IMR-90 (cell line): ENCODE measurements around the gene EML6. TPM values are rescaled to one million over a fixed set of nuclear protein-coding genes. Genes with fewer than 3 reads are reported as not detected.

Experiments used
- ATAC-seq: fragments of 200-7000 bp; cut with Tn5 transposase; 2 replicates; pipeline ENCODE4 v1.9.1; 2020; ENCODE audit warnings: low read depth, mild to moderate bottlenecking, moderate library complexity
- BruUV-seq: library from RNA; stranded (reverse); fragments of 400-500 nt; replicated peaks from 2 replicates; lab custom pipeline; 2021; lab: Mats Ljungman, UMichigan
- CTCF ChIA-PET: fragments of 300-600 bp; formaldehyde crosslinking; extraction: SDS; loops from one replicate; lab custom pipeline; 2021; ENCODE audit warnings: antibody characterized with exemption; lab: Yijun Ruan, JAX
- POLR2A ChIA-PET: fragments of 300-600 bp; sonication (Branson Sonifier 250); formaldehyde crosslinking; loops from one replicate; lab custom pipeline; 2022; ENCODE audit warnings: antibody characterized with exemption; ENCODE audit not compliant: unreplicated experiment; lab: Charles Lee
- DNase-seq: peaks from one replicate; pipeline ENCODE4 v3.0.0; 2013
- H2AFZ ChIP-seq: replicated peaks from 2 replicates; pipeline ENCODE3; 2013; ENCODE audit warnings: low read length, mild to moderate bottlenecking; ENCODE audit not compliant: poor library complexity
- H2AK5ac ChIP-seq: 2 replicates; pipeline ENCODE4 v1.6.1; 2013; ENCODE audit warnings: low read depth, low read length, inconsistent platforms
- H2AK9ac ChIP-seq: replicated peaks from 2 replicates; pipeline ENCODE3; 2013; ENCODE audit warnings: mild to moderate bottlenecking, low read depth, low read length, moderate library complexity; ENCODE audit not compliant: poor library complexity
- H2BK120ac ChIP-seq: 2 replicates; pipeline ENCODE4 v1.6.1; 2013; ENCODE audit warnings: low read depth, low read length, inconsistent platforms
- H2BK15ac ChIP-seq: 3 replicates; pipeline ENCODE4 v1.6.1; 2013; ENCODE audit warnings: low read depth, low read length, inconsistent platforms
- H2BK20ac ChIP-seq: 2 replicates; pipeline ENCODE4 v1.6.1; 2013; ENCODE audit warnings: low read depth, mild to moderate bottlenecking, inconsistent platforms, low read length, moderate library complexity
- H2BK5ac ChIP-seq: 2 replicates; pipeline ENCODE4 v1.6.1; 2013; ENCODE audit warnings: mild to moderate bottlenecking, low read depth, low read length, inconsistent platforms; ENCODE audit not compliant: poor library complexity, severe bottlenecking
- H3K14ac ChIP-seq: replicated peaks from 2 replicates; pipeline ENCODE4 v1.6.1; 2013; ENCODE audit warnings: low read depth, low read length, inconsistent platforms
- H3K18ac ChIP-seq: 2 replicates; pipeline ENCODE4 v1.6.1; 2013; ENCODE audit warnings: low read depth, low read length, control low read depth
- H3K23ac ChIP-seq: 2 replicates; pipeline ENCODE4 v1.6.1; 2013; ENCODE audit warnings: low read depth, low read length, inconsistent platforms
- H3K27ac ChIP-seq: 2 replicates; pipeline ENCODE4 v1.5.1; 2013; ENCODE audit warnings: mild to moderate bottlenecking, control low read depth, low read length; ENCODE audit not compliant: insufficient read depth
- H3K27me3 ChIP-seq: 2 replicates; pipeline ENCODE4 v1.6.1; 2013; ENCODE audit warnings: low read length; ENCODE audit not compliant: control insufficient read depth, insufficient read depth
- H3K36me3 ChIP-seq: 2 replicates; pipeline ENCODE4 v1.6.1; 2013; ENCODE audit warnings: low read length, mixed read lengths; ENCODE audit not compliant: control insufficient read depth, insufficient read depth
- H3K4ac ChIP-seq: 2 replicates; pipeline ENCODE4 v1.6.1; 2013; ENCODE audit warnings: low read depth, low read length, inconsistent platforms
- H3K4me1 ChIP-seq: 2 replicates; pipeline ENCODE4 v1.6.1; 2013; ENCODE audit warnings: low read length, mixed read lengths; ENCODE audit not compliant: control insufficient read depth, insufficient read depth
- H3K4me2 ChIP-seq: 2 replicates; pipeline ENCODE4 v1.6.1; 2013; ENCODE audit warnings: low read depth, mild to moderate bottlenecking, control low read depth, low read length, moderate library complexity
- H3K4me3 ChIP-seq: 2 replicates; pipeline ENCODE4 v1.5.1; 2013; ENCODE audit warnings: low read depth, mild to moderate bottlenecking, control low read depth, low read length, moderate library complexity; ENCODE audit not compliant: insufficient read depth
- H3K56ac ChIP-seq: 2 replicates; pipeline ENCODE4 v1.6.1; 2013; ENCODE audit warnings: low read length, inconsistent platforms; ENCODE audit not compliant: insufficient read depth; ENCODE audit errors: extremely low read depth
- H3K79me1 ChIP-seq, 2 experiments: 2 replicates each; pipeline ENCODE4 v1.6.1; 2013; ENCODE audit warnings: low read length in 2 of 2, inconsistent platforms in 1 of 2, low read depth in 1 of 2
- H3K9ac ChIP-seq: 2 replicates; pipeline ENCODE4 v1.6.1; 2013; ENCODE audit warnings: low read depth, low read length, control low read depth
- H3K9me1 ChIP-seq: 2 replicates; pipeline ENCODE4 v1.6.1; 2013; ENCODE audit warnings: low read length, inconsistent platforms; ENCODE audit not compliant: insufficient read depth
- H3K9me3 ChIP-seq: 2 replicates; pipeline ENCODE4 v1.6.1; 2013; ENCODE audit warnings: low read length; ENCODE audit not compliant: control insufficient read depth, insufficient read depth
- H4K20me1 ChIP-seq: 2 replicates; pipeline ENCODE4 v1.6.1; 2013; ENCODE audit warnings: low read length, inconsistent platforms; ENCODE audit not compliant: insufficient read depth
- H4K5ac ChIP-seq: 2 replicates; pipeline ENCODE4 v1.6.1; 2013; ENCODE audit warnings: mild to moderate bottlenecking, low read depth, low read length, control low read depth
- H4K8ac ChIP-seq, 2 experiments: 2 replicates each; pipeline ENCODE4 v1.6.1; 2013; ENCODE audit warnings: low read depth in 2 of 2, low read length in 2 of 2, control low read depth in 1 of 2, inconsistent platforms in 1 of 2
- H4K91ac ChIP-seq: 2 replicates; pipeline ENCODE4 v1.6.1; 2013; ENCODE audit warnings: low read depth, low read length, inconsistent platforms; ENCODE audit not compliant: insufficient read depth
- CEBPB ChIP-seq: IDR thresholded peaks from 2 replicates; pipeline ENCODE4 v1.6.1; 2012; ENCODE audit warnings: low read depth, low read length, improper control_type of control experiment
- CHD1 ChIP-seq: IDR thresholded peaks from 2 replicates; pipeline ENCODE4 v1.6.1; 2012; ENCODE audit warnings: low read depth, low read length, improper control_type of control experiment
- MAFK ChIP-seq: IDR thresholded peaks from 2 replicates; pipeline ENCODE4 v1.6.1; 2012; ENCODE audit warnings: low read depth, low read length, improper control_type of control experiment
- MXI1 ChIP-seq: IDR thresholded peaks from 2 replicates; pipeline ENCODE4 v1.6.1; 2012; ENCODE audit warnings: low read depth, mild to moderate bottlenecking, low read length, moderate library complexity, borderline replicate concordance
- NFE2L2 ChIP-seq: fragments of 150-350 bp; IDR thresholded peaks from 2 replicates; pipeline ENCODE4 v1.6.1; 2016; ENCODE audit warnings: low read depth, mild to moderate bottlenecking, low read length
- WGBS, 2 experiments: methylation state at CpG; one replicate each; pipeline versions ENCODE4 v1.1.5 to v1.1.7; 2013; ENCODE audit warnings: missing lambda C conversion rate in 2 of 2; ENCODE audit not compliant: insufficient read length in 1 of 2; ENCODE audit errors: extremely low coverage in 2 of 2; 5-methylcytosine and 5-hydroxymethylcytosine counted together
- dilution Hi-C: fragments of 300-500 bp; cut with HindIII; formaldehyde crosslinking; loops from one replicate; pipeline ENCODE4 v1.14.3; 2018; ENCODE audit warnings: low sequenced_read_pairs; ENCODE audit not compliant: unreplicated experiment
- in situ Hi-C: fragments of 300-500 bp; cut with MboI; formaldehyde crosslinking; loops from 3 replicates; pipeline ENCODE4 v1.14.3; 2019; ENCODE audit warnings: low sequenced_read_pairs, inconsistent platforms, mixed read lengths
- intact Hi-C: fragments of 100-400 bp; cut with micrococcal nuclease; formaldehyde crosslinking; loops from 2 replicates; pipeline ENCODE4 v1.10.0; 2022
- polyA plus RNA-seq, 3 experiments: library from polyadenylated mRNA; depleted of rRNA; stranded (reverse); fragments of >200 nt; gene quantifications; 2 replicates each; pipeline ENCODE4 v1.2.3, GENCODE V29; 2012; ENCODE audit warnings: low replicate concordance in 1 of 3
- total RNA-seq: library from RNA; depleted of rRNA; stranded (reverse); fragments of >200 nt; gene quantifications from 2 replicates; pipeline ENCODE4 v1.2.3, GENCODE V29; 2012

EML6 gene
- total and polyA plus RNA-seq, 2 of the 4 experiments (the other 2 are of a cell fraction), result 0.18 to 0.19 TPM

DNA sequence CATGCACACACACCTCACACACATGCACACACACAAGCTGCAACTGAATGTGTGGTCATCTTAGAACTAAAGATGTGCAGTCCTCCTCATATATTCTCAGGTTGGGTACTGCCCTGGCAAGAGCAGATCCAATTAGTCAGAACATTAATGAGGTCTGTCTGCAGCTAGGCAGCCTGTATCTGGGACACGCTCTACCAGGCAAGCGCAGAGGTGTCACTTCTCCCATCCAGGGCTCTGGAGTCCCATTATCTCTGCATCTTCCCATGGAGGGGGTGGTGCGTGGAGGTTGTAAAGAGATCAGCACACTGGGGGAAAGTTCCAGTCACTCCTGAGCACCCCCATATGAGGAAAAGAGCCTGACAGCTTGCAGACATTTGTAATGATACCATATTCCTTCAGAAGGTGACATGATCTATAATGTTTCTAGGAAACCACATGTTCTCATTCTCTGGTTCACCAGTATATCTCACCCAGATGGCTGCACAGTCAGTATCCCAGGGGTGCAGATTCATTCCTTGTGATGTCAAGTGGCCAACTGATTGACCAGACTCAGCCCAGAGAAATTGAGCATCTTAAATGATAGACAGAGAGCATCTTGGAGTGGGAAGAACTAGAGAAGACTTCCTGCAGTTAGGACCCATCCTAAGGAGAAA is 231.4 kb downstream of the EML6 start:
- Histone ChIP-seq H3K4ac (peak overlapping the region; percentile 24; the same call in 1 of the 2 replicates), H3K4me2 (no peak overlapping the region), H2BK5ac (no peak overlapping the region), H3K23ac (no peak overlapping the region), H3K56ac (no peak overlapping the region), H2BK15ac (no peak overlapping the region; the same call in 2 of the 3 replicates), H3K14ac (no peak overlapping the region), H3K79me1 (peaks cover 0 to 20% of the 10 kb centered on the region in 2 experiments; a peak in 3 of 4 replicates), H4K8ac (no peak overlapping the region), H4K5ac (no peak overlapping the region), H2BK120ac (no peak overlapping the region), H3K27me3 (no peaks in the 10 kb centered on the region), H3K18ac (no peak overlapping the region), H2AK9ac (no peak overlapping the region), H3K9ac (no peak overlapping the region), H2AFZ (no peak overlapping the region), H3K9me1 (peaks cover 26% of the 10 kb centered on the region), H3K27ac (no peak overlapping the region), H4K20me1 (no peaks in the 10 kb centered on the region), H2BK20ac (0 out of 2 replicates have a peak overlapping the region, but pooled peaks have one; percentile 40), H3K4me1 (peaks cover 13% of the 10 kb centered on the region), H2AK5ac (no peak overlapping the region), H3K36me3 (no peaks in the 10 kb centered on the region), H4K91ac (no peak overlapping the region), H3K9me3 (no peaks in the 10 kb centered on the region), H3K4me3 (no peak overlapping the region)
- ChIA-PET POLR2A (no interaction called here), CTCF (no interaction called here)
- WGBS, 2 experiments, result no CpG with 5 or more reads among the region's 3 CpGs
- ATAC-seq (no peak), DNase-seq (no peak)
- in situ Hi-C loops, result no loop called here
- no TSS peak for BruUV-seq
- dilution Hi-C loops, result no loop called here
- TF ChIP-seq MAFK (no peak), CHD1 (no peak), MXI1 (no peak), CEBPB (no peak), NFE2L2 (no peak)
- intact Hi-C loops, result no loop called here
